K562 (cell line): ENCODE measurements around the gene ITPKB. TPM values are rescaled to one million over a fixed set of nuclear protein-coding genes. Genes with fewer than 3 reads are reported as not detected.
A peak's percentile ranks its signal among the peaks of the same experiment; 100 is the strongest.

Source experiments
- ATAC-seq: fragments of 200-7000 bp; cut with Tn5 transposase; 3 replicates; pipeline ENCODE4 v1.9.1; 2020; ENCODE audit warnings: moderate library complexity
- BruUV-seq: library from RNA; stranded (reverse); fragments of 400-500 nt; replicated peaks from 2 replicates; lab custom pipeline; 2021; lab: Mats Ljungman, UMichigan
- CTCF ChIA-PET: fragments of 300-600 bp; formaldehyde crosslinking; extraction: SDS; loops from one replicate; lab custom pipeline; 2021; ENCODE audit warnings: low intra/inter-chr PET ratio; lab: Yijun Ruan, JAX
- POLR2A ChIA-PET: fragments of 300-600, 350-650 bp; sonication (Branson Sonifier 250); formaldehyde crosslinking; extraction: SDS; loops from one replicate; lab custom pipeline; 2021; ENCODE audit warnings: antibody characterized with exemption, inconsistent platforms; lab: Yijun Ruan, JAX
- DNase-seq, 4 experiments: peaks; one replicate each; pipeline versions ENCODE4 v3.0.0 to v3.0.0-alpha.2; 2011 to 2018; ENCODE audit warnings: low spot score in 3 of 4, mixed read lengths in 3 of 4; ENCODE audit errors: extremely low read depth in 1 of 4
- FAIRE-seq: peaks from 2 replicates; lab custom pipeline; 2011; peaks lifted over from hg19 to GRCh38; lab: Jason Lieb, UNC
- H2AFZ ChIP-seq: 2 replicates; pipeline ENCODE4 v1.6.0; 2011; ENCODE audit warnings: low read depth, low read length, control low read depth, inconsistent platforms
- H3K27ac ChIP-seq: fragments of 200-600 bp; 3 replicates; pipeline ENCODE4 v1.8.0; 2011; ENCODE audit warnings: low read depth, mild to moderate bottlenecking, control low read depth, inconsistent platforms, low read length, moderate library complexity, mixed read lengths; ENCODE audit errors: extremely low read depth
- H3K27me3 ChIP-seq, 2 experiments: fragments of 300-600 bp in 1 of 2; 2 replicates in 1 of 2; 3 replicates in 1 of 2; pipeline versions ENCODE4 v1.6.0 to v1.8.0; 2011; ENCODE audit warnings: inconsistent platforms in 2 of 2, low read length in 2 of 2, mild to moderate bottlenecking in 1 of 2, mixed read lengths in 1 of 2, moderate library complexity in 1 of 2; ENCODE audit not compliant: control insufficient read depth in 2 of 2, insufficient read depth in 2 of 2
- H3K36me3 ChIP-seq: fragments of 300-600 bp; 3 replicates; pipeline ENCODE4 v1.8.0; 2011; ENCODE audit warnings: mild to moderate bottlenecking, low read length, inconsistent platforms; ENCODE audit not compliant: control insufficient read depth, insufficient read depth
- H3K4me1 ChIP-seq, 2 experiments: fragments of 200-600 bp in 1 of 2; replicated peaks in 1 of 2; 2 replicates in 1 of 2; 3 replicates in 1 of 2; pipeline versions ENCODE4 v1.5.1 to v1.8.0; 2011; ENCODE audit warnings: inconsistent platforms in 2 of 2, low read length in 2 of 2, mild to moderate bottlenecking in 1 of 2, mixed read lengths in 1 of 2, moderate library complexity in 1 of 2; ENCODE audit not compliant: control insufficient read depth in 2 of 2, insufficient read depth in 2 of 2
- H3K4me2 ChIP-seq: 2 replicates; pipeline ENCODE4 v1.6.1; 2011; ENCODE audit warnings: low read length, control low read depth, inconsistent platforms, mixed read lengths; ENCODE audit not compliant: insufficient read depth
- H3K4me3 ChIP-seq: fragments of 200-600 bp; sonication (generic), shearing (Covaris generic); 2 replicates; pipeline ENCODE4 v1.5.1; 2016; ENCODE audit warnings: control low read depth, inconsistent platforms
- H3K79me2 ChIP-seq: fragments of 200-600 bp; 3 replicates; pipeline ENCODE4 v1.8.0; 2011; ENCODE audit warnings: low read length, inconsistent platforms; ENCODE audit not compliant: control insufficient read depth, insufficient read depth
- H3K9ac ChIP-seq, 2 experiments: 2 replicates each; pipeline versions ENCODE4 v1.6.0 to v1.6.1; 2011; ENCODE audit warnings: low read depth in 2 of 2, low read length in 2 of 2, control low read depth in 1 of 2, inconsistent platforms in 1 of 2, mild to moderate bottlenecking in 1 of 2, mixed read lengths in 1 of 2; ENCODE audit not compliant: insufficient read depth in 1 of 2
- H3K9me1 ChIP-seq: one replicate; pipeline ENCODE4 v1.6.0; 2011; ENCODE audit warnings: inconsistent platforms, mild to moderate bottlenecking, low read length, moderate library complexity; ENCODE audit not compliant: control insufficient read depth, insufficient read depth
- H3K9me3 ChIP-seq: replicated peaks from 2 replicates; pipeline ENCODE4 v1.5.1; 2011; ENCODE audit warnings: low read depth, low read length, inconsistent platforms; ENCODE audit not compliant: control insufficient read depth, insufficient read depth
- H4K20me1 ChIP-seq: replicated peaks from 2 replicates; pipeline ENCODE4 v1.6.1; 2011; ENCODE audit warnings: low read length, inconsistent platforms, mixed read lengths; ENCODE audit not compliant: control insufficient read depth, insufficient read depth
- CEBPG ChIP-seq, 3 experiments: fragments of 200-800 bp in 1 of 3; sonication (Bioruptor generic) in 1 of 3; sonication (generic) in 1 of 3; formaldehyde crosslinking in 1 of 3; IDR thresholded peaks in 2 of 3; conservative IDR thresholded peaks in 1 of 3; 2 replicates each; pipeline versions ENCODE4 v1.6.1 to v1.8.0; 2016 to 2022; ENCODE audit warnings: missing compliant biosample characterization in 2 of 3, missing genetic modification characterization in 2 of 3, mild to moderate bottlenecking in 1 of 3, missing genetic modification reagents in 1 of 3
- GABPA ChIP-seq: fragments of 200-800 bp; sonication (Bioruptor generic); conservative IDR thresholded peaks from 2 replicates; pipeline ENCODE4 v1.6.1; 2016; ENCODE audit warnings: low read depth, missing genetic modification characterization, missing compliant biosample characterization
- RBM25 ChIP-seq: fragments of 200-400 bp; formaldehyde crosslinking; IDR thresholded peaks from 2 replicates; pipeline ENCODE4 v1.6.1; 2018; ENCODE audit warnings: low read length, low read depth, moderate library complexity; ENCODE audit not compliant: severe bottlenecking
- ZNF12 ChIP-seq: sonication (generic); formaldehyde crosslinking; IDR thresholded peaks from 2 replicates; pipeline ENCODE4 v1.4.0; 2020; ENCODE audit warnings: mild to moderate bottlenecking, missing genetic modification reagents
- ZNF75A ChIP-seq: fragments of 450-650 bp; formaldehyde crosslinking; IDR thresholded peaks from 2 replicates; pipeline ENCODE4 v1.4.0; 2020; ENCODE audit warnings: mild to moderate bottlenecking
- in situ Hi-C: fragments of 300-500 bp; cut with MboI; formaldehyde crosslinking; loops from 4 replicates; pipeline ENCODE4 v1.15.0; 2018; ENCODE audit warnings: inconsistent platforms, mixed read lengths
- intact Hi-C: fragments of 100-400 bp; cut with micrococcal nuclease; formaldehyde crosslinking; loops from 2 replicates; pipeline ENCODE4 v1.14.2; 2022
- polyA plus RNA-seq, 8 experiments: library from polyadenylated mRNA; depleted of rRNA in 4 of 8; stranded (reverse) in 5 of 8; unstranded in 3 of 8; fragments of >200 nt; fragmentation: Nextera tagmentation in 2 of 8; fragmentation: Illumina TruSeq in 1 of 8; extraction: Ambion mirVana in 2 of 8; extraction: Trizol in 1 of 8; gene quantifications; 2 replicates each; pipeline versions ENCODE4 v1.2.1 to v1.2.3, GENCODE V29; 2011 to 2014; ENCODE audit warnings: inconsistent platforms in 1 of 8, missing spikeins in 1 of 8
- total RNA-seq, 7 experiments: library from RNA; depleted of rRNA in 6 of 7; stranded (reverse); fragments of >200 nt in 6 of 7; fragmentation: Illumina TruSeq in 2 of 7; extraction: Trizol in 2 of 7; gene quantifications; 2 replicates each; pipeline versions ENCODE4 v1.2.1 to v1.2.3, GENCODE V29; 2011 to 2021; ENCODE audit warnings: low replicate concordance in 1 of 7

ITPKB gene
- total and polyA plus RNA-seq, 9 of the 15 experiments (the other 6 are each of a cell fraction or from before 2014, with no cell fraction given), result 0.01 to 0.22 TPM; not detected in 7

DNA sequence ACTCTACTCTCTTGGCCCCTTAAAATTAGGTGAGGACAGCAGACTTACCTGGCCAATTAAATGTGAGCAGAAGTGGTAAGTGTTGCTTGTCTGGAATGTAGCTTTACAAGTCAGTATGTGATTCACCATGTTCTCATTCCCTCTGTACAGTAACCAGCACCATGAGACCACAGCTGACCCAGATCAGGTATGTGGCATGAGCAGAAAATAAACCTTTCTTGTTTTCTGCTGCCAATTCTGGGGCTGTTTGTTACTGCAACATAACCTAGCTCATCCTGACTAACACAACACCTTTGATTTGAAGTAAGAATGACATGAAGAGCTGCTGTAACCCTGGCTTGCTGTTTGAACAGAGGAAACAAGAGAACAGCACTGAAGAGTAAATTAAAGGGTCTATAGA is 24.9 kb downstream of the ITPKB start:
- no TSS peak for BruUV-seq
- 0 out of 5 replicates have a peak, but pooled peaks cover 0 to 4% of the 10 kb centered on the region in 2 experiments for H3K4me1 ChIP-seq
- no peaks in the 10 kb centered on the region; the same call in 1 of the 2 replicates for H4K20me1 ChIP-seq
- no peaks in the 10 kb centered on the region for H3K9me1 ChIP-seq
- intact Hi-C loops, result no loop called here
- no peaks in the 10 kb centered on the region for H3K36me3 ChIP-seq
- in situ Hi-C loops, result no loop called here
- TF ChIP-seq ZNF75A (CRISPR knock-in tag), result no peak
- no peak for TF ChIP-seq GABPA (tag)
- peak; percentile 98 for TF ChIP-seq ZNF12 (CRISPR knock-in tag)
- no peak for TF ChIP-seq CEBPG (CRISPR knock-in tag; IDR thresholded peaks at IDR 0.05)
- no peak for TF ChIP-seq CEBPG (tag; conservative IDR thresholded peaks at IDR 0.05 in 1 of 2, IDR thresholded peaks at IDR 0.05 in 1 of 2)
- TF ChIP-seq RBM25, result peak; percentile 15
- POLR2A ChIA-PET, result interaction anchor here (0.8 kb wide), 1 partner anchor 1978 kb away, joined by 3 read pairs; no protein-coding TSS in a partner anchor
- H3K27me3 ChIP-seq, result peaks cover 42 to 63% of the 10 kb centered on the region in 2 experiments
- H3K4me3 ChIP-seq, result no peak overlapping the region
- ATAC-seq (no peak), DNase-seq (no peak), FAIRE-seq (no peak)
- no peak overlapping the region for H2AFZ ChIP-seq
- H3K27ac ChIP-seq, result no peak overlapping the region
- 0 out of 2 replicates have a peak, but pooled peaks cover 7% of the 10 kb centered on the region for H3K9me3 ChIP-seq
- H3K4me2 ChIP-seq, result no peak overlapping the region
- H3K79me2 ChIP-seq, result no peaks in the 10 kb centered on the region
- H3K9ac ChIP-seq, result no peak overlapping the region
- CTCF ChIA-PET, result no interaction called here
